BLaER1 (cell line): Measurements from ENCODE around the gene BRAT1.

Source experiments
- H3K27ac ChIP-seq: shearing (Covaris generic); formaldehyde crosslinking; 2 replicates; pipeline ENCODE4 v1.8.1; 2022
- H3K27me3 ChIP-seq: shearing (Covaris generic); formaldehyde crosslinking; 2 replicates; pipeline ENCODE4 v1.8.1; 2022
- H3K36me3 ChIP-seq: shearing (Covaris generic); formaldehyde crosslinking; 2 replicates; pipeline ENCODE4 v1.8.1; 2022
- H3K4me1 ChIP-seq: shearing (Covaris generic); formaldehyde crosslinking; 2 replicates; pipeline ENCODE4 v1.8.1; 2022
- H3K4me2 ChIP-seq: shearing (Covaris generic); formaldehyde crosslinking; 2 replicates; pipeline ENCODE4 v1.8.1; 2022
- H3K4me3 ChIP-seq: shearing (Covaris generic); formaldehyde crosslinking; 2 replicates; pipeline ENCODE4 v1.8.1; 2022
- H3K9ac ChIP-seq: shearing (Covaris generic); formaldehyde crosslinking; 2 replicates; pipeline ENCODE4 v1.8.1; 2022
- H3K9me3 ChIP-seq: shearing (Covaris generic); formaldehyde crosslinking; 2 replicates; pipeline ENCODE4 v1.8.1; 2022
- H4K20me1 ChIP-seq: shearing (Covaris generic); formaldehyde crosslinking; 2 replicates; pipeline ENCODE4 v1.8.1; 2022
- Cebpa-rat ChIP-seq: shearing (Covaris generic); IDR thresholded peaks from 2 replicates; pipeline ENCODE4 v1.8.1; 2022

Gene BRAT1

GRCh38 chr7:2575046-2575732 lies 19.9 kb upstream of the BRAT1 start:
- H4K20me1 ChIP-seq = no peaks in the 10 kb centered on the region
- H3K36me3 ChIP-seq = peaks cover 19% of the 10 kb centered on the region; the same call in 1 of the 2 replicates
- H3K27me3 ChIP-seq = 0 out of 2 replicates have a peak, but pooled peaks cover 7% of the 10 kb centered on the region
- peaks cover 82% of the 10 kb centered on the region for H3K4me1 ChIP-seq
- H3K9ac ChIP-seq = peak overlapping the region; percentile 81
- no peaks in the 10 kb centered on the region for H3K9me3 ChIP-seq
- H3K4me3 ChIP-seq = peak overlapping the region; percentile 66
- peak; percentile 85 for TF ChIP-seq Cebpa-rat
- peak overlapping the region; percentile 98 for H3K4me2 ChIP-seq
- peak overlapping the region; percentile 89 for H3K27ac ChIP-seq

- no peaks in the 10 kb centered on the region for H4K20me1 ChIP-seq
- H3K9ac ChIP-seq = peak overlapping the region; percentile 81; the same call in 1 of the 2 replicates
- peaks cover 79% of the 10 kb centered on the region for H3K4me1 ChIP-seq
- H3K4me3 ChIP-seq = peak overlapping the region; percentile 66
- H3K27me3 ChIP-seq = 0 out of 2 replicates have a peak, but pooled peaks cover 11% of the 10 kb centered on the region
- H3K27ac ChIP-seq = peak overlapping the region; percentile 89
- H3K36me3 ChIP-seq = peaks cover 10% of the 10 kb centered on the region; the same call in 1 of the 2 replicates
- H3K4me2 ChIP-seq = peak overlapping the region; percentile 98
- no peaks in the 10 kb centered on the region for H3K9me3 ChIP-seq
- TF ChIP-seq Cebpa-rat = no peak
Measured at GRCh38 chr7:2573761-2574160, 18.4 kb upstream of the BRAT1 start.

GRCh38 chr7:2572101-2572842 lies 16.9 kb upstream of the BRAT1 start:
- Histone ChIP-seq H3K27me3 (0 out of 2 replicates have a peak, but pooled peaks cover 11% of the 10 kb centered on the region), H4K20me1 (no peaks in the 10 kb centered on the region), H3K9me3 (no peaks in the 10 kb centered on the region), H3K4me2 (peak overlapping the region; percentile 98), H3K4me3 (no peak overlapping the region), H3K4me1 (peaks cover 84% of the 10 kb centered on the region), H3K36me3 (no peaks in the 10 kb centered on the region), H3K27ac (no peak overlapping the region), H3K9ac (no peak overlapping the region)
- TF ChIP-seq Cebpa-rat = no peak

GRCh38 chr7:2571409-2571808 lies 16.1 kb upstream of the BRAT1 start:
- Histone ChIP-seq H3K27ac (no peak overlapping the region), H3K9me3 (no peaks in the 10 kb centered on the region), H3K4me2 (peak overlapping the region; percentile 98), H3K4me3 (no peak overlapping the region), H4K20me1 (no peaks in the 10 kb centered on the region), H3K4me1 (peaks cover 84% of the 10 kb centered on the region), H3K36me3 (no peaks in the 10 kb centered on the region), H3K27me3 (0 out of 2 replicates have a peak, but pooled peaks cover 11% of the 10 kb centered on the region), H3K9ac (no peak overlapping the region)
- no peak for TF ChIP-seq Cebpa-rat

GRCh38 chr7:2570021-2570420 lies 14.7 kb upstream of the BRAT1 start:
- no peak overlapping the region for H3K4me2 ChIP-seq
- 0 out of 2 replicates have a peak, but pooled peaks cover 11% of the 10 kb centered on the region for H3K27me3 ChIP-seq
- H3K9me3 ChIP-seq = no peaks in the 10 kb centered on the region
- no peaks in the 10 kb centered on the region for H3K36me3 ChIP-seq
- no peak overlapping the region for H3K4me3 ChIP-seq
- H3K27ac ChIP-seq = no peak overlapping the region
- peaks cover 74% of the 10 kb centered on the region for H3K4me1 ChIP-seq
- no peak overlapping the region for H3K9ac ChIP-seq
- no peaks in the 10 kb centered on the region for H4K20me1 ChIP-seq
- no peak for TF ChIP-seq Cebpa-rat

GRCh38 chr7:2569421-2569820 lies 14.1 kb upstream of the BRAT1 start:
- TF ChIP-seq Cebpa-rat = no peak
- Histone ChIP-seq H3K27me3 (0 out of 2 replicates have a peak, but pooled peaks cover 11% of the 10 kb centered on the region), H3K4me1 (peaks cover 68% of the 10 kb centered on the region), H3K9me3 (no peaks in the 10 kb centered on the region), H3K4me2 (no peak overlapping the region), H3K27ac (no peak overlapping the region), H4K20me1 (no peaks in the 10 kb centered on the region), H3K4me3 (no peak overlapping the region), H3K9ac (no peak overlapping the region), H3K36me3 (no peaks in the 10 kb centered on the region)

GRCh38 chr7:2568521-2569223 lies 13.3 kb upstream of the BRAT1 start:
- no peak for TF ChIP-seq Cebpa-rat
- H3K4me2 ChIP-seq = peak overlapping the region; percentile 74
- H3K27me3 ChIP-seq = 0 out of 2 replicates have a peak, but pooled peaks cover 11% of the 10 kb centered on the region
- H3K4me3 ChIP-seq = no peak overlapping the region
- H3K36me3 ChIP-seq = no peaks in the 10 kb centered on the region
- no peak overlapping the region for H3K9ac ChIP-seq
- H4K20me1 ChIP-seq = no peaks in the 10 kb centered on the region
- H3K9me3 ChIP-seq = no peaks in the 10 kb centered on the region
- H3K4me1 ChIP-seq = peaks cover 63% of the 10 kb centered on the region
- H3K27ac ChIP-seq = no peak overlapping the region

- Histone ChIP-seq H3K9me3 (no peaks in the 10 kb centered on the region), H3K4me3 (no peak overlapping the region), H3K4me2 (peak overlapping the region; percentile 74), H3K27me3 (0 out of 2 replicates have a peak, but pooled peaks cover 11% of the 10 kb centered on the region), H3K9ac (no peak overlapping the region), H3K4me1 (peaks cover 54% of the 10 kb centered on the region), H3K36me3 (no peaks in the 10 kb centered on the region), H4K20me1 (no peaks in the 10 kb centered on the region), H3K27ac (no peak overlapping the region)
- TF ChIP-seq Cebpa-rat = no peak
Measured at GRCh38 chr7:2567679-2568278, 12.5 kb upstream of the BRAT1 start.
